ENCODE results near the gene PACC1.

The PACC1 gene

GRCh38 chr1:212432661-212433576 lies 18.2 kb upstream of the PACC1 start, which contains the start of gene NENF (continued):
- TF ChIP-seq REST (tag by site-specific recombination; IDR thresholded peaks at IDR 0.05) (peak; percentile 39; the same call in 1 of the 2 replicates), ZNF707 (tag by site-specific recombination; IDR thresholded peaks at IDR 0.05) (no peak), ZBTB26 (tag by site-specific recombination; optimal IDR thresholded peaks at IDR 0.05) (peak; percentile 63), YY1 (tag by site-specific recombination; IDR thresholded peaks at IDR 0.05) (no peak), KLF1 (tag by site-specific recombination; IDR thresholded peaks at IDR 0.05) (peak; percentile 53), ZNF391 (tag by site-specific recombination; IDR thresholded peaks at IDR 0.05; ENCODE audit: borderline replicate concordance, low read depth) (no peak), ZBTB8A (tag by site-specific recombination; IDR thresholded peaks at IDR 0.05) (peak; percentile 99), ZSCAN30 (tag by site-specific recombination; IDR thresholded peaks at IDR 0.05) (no peak), ZNF501 (tag by site-specific recombination; IDR thresholded peaks at IDR 0.05) (0 out of 2 replicates have a peak, but pooled peaks have one; percentile 23), ZNF561 (tag by site-specific recombination; IDR thresholded peaks at IDR 0.05; ENCODE audit: borderline replicate concordance) (peak; percentile 16; the same call in 1 of the 2 replicates), ZBTB10 (tag by site-specific recombination; IDR thresholded peaks at IDR 0.05) (0 out of 2 replicates have a peak, but pooled peaks have one; percentile 34), ZNF121 (tag by site-specific recombination; IDR thresholded peaks at IDR 0.05) (no peak), ZNF449 (tag by site-specific recombination; IDR thresholded peaks at IDR 0.05) (peak; percentile 58; the same call in 1 of the 2 replicates), ZNF366 (tag by site-specific recombination; conservative IDR thresholded peaks at IDR 0.05) (no peak), ZSCAN4 (tag by site-specific recombination; IDR thresholded peaks at IDR 0.05) (no peak), ZNF785 (tag by site-specific recombination; IDR thresholded peaks at IDR 0.05) (no peak), ZNF639 (tag by site-specific recombination; IDR thresholded peaks at IDR 0.05) (no peak), ZNF76 (tag by site-specific recombination; IDR thresholded peaks at IDR 0.05; ENCODE audit: borderline replicate concordance, low read depth) (0 out of 2 replicates have a peak, but pooled peaks have one; percentile 28), ZEB2 (tag by site-specific recombination; IDR thresholded peaks at IDR 0.05) (0 out of 2 replicates have a peak, but pooled peaks have one; percentile 15), ZNF16 (tag by site-specific recombination; IDR thresholded peaks at IDR 0.05; ENCODE audit: low read depth) (no peak)
- TF ChIP-seq, protein P1, sequence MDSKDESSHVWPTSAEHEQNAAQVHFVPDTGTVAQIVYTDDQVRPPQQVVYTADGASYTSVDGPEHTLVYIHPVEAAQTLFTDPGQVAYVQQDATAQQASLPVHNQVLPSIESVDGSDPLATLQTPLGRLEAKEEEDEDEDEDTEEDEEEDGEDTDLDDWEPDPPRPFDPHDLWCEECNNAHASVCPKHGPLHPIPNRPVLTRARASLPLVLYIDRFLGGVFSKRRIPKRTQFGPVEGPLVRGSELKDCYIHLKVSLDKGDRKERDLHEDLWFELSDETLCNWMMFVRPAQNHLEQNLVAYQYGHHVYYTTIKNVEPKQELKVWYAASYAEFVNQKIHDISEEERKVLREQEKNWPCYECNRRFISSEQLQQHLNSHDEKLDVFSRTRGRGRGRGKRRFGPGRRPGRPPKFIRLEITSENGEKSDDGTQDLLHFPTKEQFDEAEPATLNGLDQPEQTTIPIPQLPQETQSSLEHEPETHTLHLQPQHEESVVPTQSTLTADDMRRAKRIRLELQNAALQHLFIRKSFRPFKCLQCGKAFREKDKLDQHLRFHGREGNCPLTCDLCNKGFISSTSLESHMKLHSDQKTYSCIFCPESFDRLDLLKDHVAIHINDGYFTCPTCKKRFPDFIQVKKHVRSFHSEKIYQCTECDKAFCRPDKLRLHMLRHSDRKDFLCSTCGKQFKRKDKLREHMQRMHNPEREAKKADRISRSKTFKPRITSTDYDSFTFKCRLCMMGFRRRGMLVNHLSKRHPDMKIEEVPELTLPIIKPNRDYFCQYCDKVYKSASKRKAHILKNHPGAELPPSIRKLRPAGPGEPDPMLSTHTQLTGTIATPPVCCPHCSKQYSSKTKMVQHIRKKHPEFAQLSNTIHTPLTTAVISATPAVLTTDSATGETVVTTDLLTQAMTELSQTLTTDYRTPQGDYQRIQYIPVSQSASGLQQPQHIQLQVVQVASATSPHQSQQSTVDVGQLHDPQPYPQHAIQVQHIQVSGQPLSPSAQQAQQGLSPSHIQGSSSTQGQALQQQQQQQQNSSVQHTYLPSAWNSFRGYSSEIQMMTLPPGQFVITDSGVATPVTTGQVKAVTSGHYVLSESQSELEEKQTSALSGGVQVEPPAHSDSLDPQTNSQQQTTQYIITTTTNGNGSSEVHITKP (tag by site-specific recombination; IDR thresholded peaks at IDR 0.05) = peak; percentile 43; the same call in 1 of the 2 replicates

Data from HEK293 (cell line).